ENCODE data around the gene KPNA1.

KPNA1 gene

GRCh38 chr3:122377975-122378374 is 136.8 kb downstream of the KPNA1 start:
- Mint-ChIP-seq H3K27me3 (ENCODE audit: low read depth) (no peaks in the 10 kb centered on the region), H3K36me3 (ENCODE audit: low read depth) (no peaks in the 10 kb centered on the region), H3K27ac (no peak overlapping the region), H3K4me3 (no peak overlapping the region), H3K4me1 (peaks cover 14% of the 10 kb centered on the region), H3K9me3 (no peaks in the 10 kb centered on the region)
- no peak for TF ChIP-seq CTCF (IDR thresholded peaks at IDR 0.05; ENCODE audit: unreplicated experiment in 3 of 3)

GRCh38 chr3:122374034-122374433 is 140.7 kb downstream of the KPNA1 start:
- Mint-ChIP-seq H3K36me3 (ENCODE audit: low read depth) (peaks cover 9% of the 10 kb centered on the region), H3K4me1 (no peaks in the 10 kb centered on the region), H3K27me3 (ENCODE audit: low read depth) (no peaks in the 10 kb centered on the region), H3K4me3 (no peak overlapping the region), H3K27ac (no peak overlapping the region), H3K9me3 (no peaks in the 10 kb centered on the region)
- TF ChIP-seq CTCF (IDR thresholded peaks at IDR 0.05; ENCODE audit: unreplicated experiment in 3 of 3) = no peak

All from nephron (organoid).